GM12874 (cell line): ENCODE results near the gene C1RL.

Experiments used
- TF ChIP-seq, protein P1 (sequence below): IDR thresholded peaks from 2 replicates; pipeline ENCODE4 v1.5.1; 2011; ENCODE audit warnings: low read depth, mild to moderate bottlenecking, control low read depth, low read length, moderate library complexity; ENCODE audit not compliant: insufficient read depth

C1RL gene

DNA sequence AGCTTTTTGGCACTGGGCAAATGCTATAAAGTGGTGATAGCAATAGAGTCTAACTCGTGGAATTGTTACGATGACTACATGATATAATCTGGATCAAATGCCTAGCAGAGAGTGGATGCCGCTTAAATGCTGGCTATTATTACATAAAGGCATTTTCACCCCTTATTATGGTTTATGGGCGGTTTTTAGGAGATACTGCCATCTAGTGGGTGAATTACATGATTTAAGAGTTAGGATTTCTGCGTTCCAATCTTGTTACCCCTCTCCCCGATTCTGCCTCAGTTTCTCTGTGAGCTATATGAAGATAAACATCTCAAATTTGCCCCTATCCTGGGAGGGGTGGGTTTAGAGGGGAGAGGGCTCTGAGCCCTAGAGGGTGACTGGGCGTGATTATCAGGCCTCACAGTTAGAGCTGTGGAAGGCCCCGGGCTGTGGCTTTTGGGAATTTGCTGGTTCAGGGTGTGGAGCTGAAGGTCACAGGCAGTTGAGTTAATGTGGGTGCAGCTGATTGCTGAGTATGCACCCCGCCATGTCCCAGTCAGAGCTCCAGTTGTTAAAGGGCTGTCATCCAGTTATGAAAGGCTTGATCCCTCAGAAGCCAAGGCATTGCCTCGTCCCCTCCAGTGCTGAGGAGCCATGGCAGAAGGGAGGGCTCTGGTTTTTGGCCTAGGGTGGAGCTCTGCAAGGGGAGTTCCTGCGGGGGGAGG, 35.6 kb upstream of the C1RL start:
- TF ChIP-seq, protein P1, sequence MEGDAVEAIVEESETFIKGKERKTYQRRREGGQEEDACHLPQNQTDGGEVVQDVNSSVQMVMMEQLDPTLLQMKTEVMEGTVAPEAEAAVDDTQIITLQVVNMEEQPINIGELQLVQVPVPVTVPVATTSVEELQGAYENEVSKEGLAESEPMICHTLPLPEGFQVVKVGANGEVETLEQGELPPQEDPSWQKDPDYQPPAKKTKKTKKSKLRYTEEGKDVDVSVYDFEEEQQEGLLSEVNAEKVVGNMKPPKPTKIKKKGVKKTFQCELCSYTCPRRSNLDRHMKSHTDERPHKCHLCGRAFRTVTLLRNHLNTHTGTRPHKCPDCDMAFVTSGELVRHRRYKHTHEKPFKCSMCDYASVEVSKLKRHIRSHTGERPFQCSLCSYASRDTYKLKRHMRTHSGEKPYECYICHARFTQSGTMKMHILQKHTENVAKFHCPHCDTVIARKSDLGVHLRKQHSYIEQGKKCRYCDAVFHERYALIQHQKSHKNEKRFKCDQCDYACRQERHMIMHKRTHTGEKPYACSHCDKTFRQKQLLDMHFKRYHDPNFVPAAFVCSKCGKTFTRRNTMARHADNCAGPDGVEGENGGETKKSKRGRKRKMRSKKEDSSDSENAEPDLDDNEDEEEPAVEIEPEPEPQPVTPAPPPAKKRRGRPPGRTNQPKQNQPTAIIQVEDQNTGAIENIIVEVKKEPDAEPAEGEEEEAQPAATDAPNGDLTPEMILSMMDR, result peak; percentile 23; the same call in 1 of the 2 replicates

- TF ChIP-seq, protein P1, result no peak
Measured at GRCh38 chr12:7143564-7143963, 34.5 kb upstream of the C1RL start.

- TF ChIP-seq, protein P1, result no peak
Measured at GRCh38 chr12:7142809-7143465, 33.9 kb upstream of the C1RL start.

- TF ChIP-seq, protein P1, result peak; percentile 69
Measured at GRCh38 chr12:7142056-7142644, 33.1 kb upstream of the C1RL start.

DNA sequence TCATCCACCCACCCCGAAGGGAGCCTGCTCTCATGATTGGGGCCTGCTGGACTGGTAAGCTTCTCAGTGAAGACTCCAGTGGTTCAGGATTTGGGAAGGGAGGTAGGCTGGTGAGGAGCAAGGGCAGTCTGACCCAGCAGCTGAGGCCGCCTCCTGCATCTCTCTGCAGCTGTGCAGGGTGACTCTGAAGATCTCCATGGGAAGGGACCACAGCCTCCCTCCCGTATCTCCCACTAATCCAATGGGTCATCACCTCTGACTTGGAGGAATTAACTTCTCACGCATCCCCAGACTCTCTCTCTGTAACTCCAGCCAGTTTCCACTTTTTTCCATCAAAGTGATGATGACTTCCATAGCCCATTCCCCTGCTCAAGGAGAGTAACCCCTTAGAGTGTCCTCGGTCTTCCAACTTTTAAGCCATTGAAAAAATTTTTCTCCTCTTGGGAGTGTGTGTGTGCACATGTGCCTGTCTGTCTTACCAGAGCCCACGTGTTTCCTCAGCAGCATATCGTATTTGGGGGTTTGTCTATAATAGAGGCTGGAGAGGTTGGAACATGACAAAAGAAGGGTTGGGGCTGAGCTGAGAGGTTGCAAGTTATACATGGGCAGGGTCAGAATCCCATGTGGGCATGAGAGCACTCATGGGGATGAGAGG, 32.5 kb upstream of the C1RL start:
- TF ChIP-seq, protein P1, result no peak

DNA sequence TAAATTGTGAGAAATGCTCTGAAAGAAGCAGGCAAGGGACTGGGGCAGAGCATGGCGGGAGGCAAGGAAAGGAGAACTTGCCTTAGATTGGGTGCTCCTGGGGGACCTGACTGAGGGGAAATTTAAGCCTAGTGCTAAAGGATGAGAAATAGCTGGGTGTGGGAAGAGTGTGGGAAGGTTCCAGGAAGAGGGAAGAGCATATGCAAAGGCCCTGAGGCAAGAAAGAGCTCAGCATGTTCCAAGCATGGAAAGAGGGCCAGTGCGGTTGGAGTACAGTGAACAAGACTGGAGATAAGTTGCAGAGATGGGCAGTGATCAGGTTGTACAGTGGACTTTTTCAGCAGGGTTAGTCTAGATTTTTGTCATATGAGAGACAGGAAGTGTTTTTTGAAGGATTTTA, 30.2 kb upstream of the C1RL start:
- TF ChIP-seq, protein P1, result no peak

GRCh38 chr12:7137908-7138307, 28.9 kb upstream of the C1RL start:
- TF ChIP-seq, protein P1, result no peak
